Fibroblast of the conjunctiva (primary cell): ENCODE results near the gene PTRHD1.

Experiments
- DNase-seq: peaks from one replicate; pipeline ENCODE4 v3.0.0-alpha.2; 2010; ENCODE audit warnings: low read depth

The PTRHD1 gene

GRCh38 chr2:24830351-24830750, 37.2 kb upstream of the PTRHD1 start:
- peak; percentile 27 for DNase-seq

DNA sequence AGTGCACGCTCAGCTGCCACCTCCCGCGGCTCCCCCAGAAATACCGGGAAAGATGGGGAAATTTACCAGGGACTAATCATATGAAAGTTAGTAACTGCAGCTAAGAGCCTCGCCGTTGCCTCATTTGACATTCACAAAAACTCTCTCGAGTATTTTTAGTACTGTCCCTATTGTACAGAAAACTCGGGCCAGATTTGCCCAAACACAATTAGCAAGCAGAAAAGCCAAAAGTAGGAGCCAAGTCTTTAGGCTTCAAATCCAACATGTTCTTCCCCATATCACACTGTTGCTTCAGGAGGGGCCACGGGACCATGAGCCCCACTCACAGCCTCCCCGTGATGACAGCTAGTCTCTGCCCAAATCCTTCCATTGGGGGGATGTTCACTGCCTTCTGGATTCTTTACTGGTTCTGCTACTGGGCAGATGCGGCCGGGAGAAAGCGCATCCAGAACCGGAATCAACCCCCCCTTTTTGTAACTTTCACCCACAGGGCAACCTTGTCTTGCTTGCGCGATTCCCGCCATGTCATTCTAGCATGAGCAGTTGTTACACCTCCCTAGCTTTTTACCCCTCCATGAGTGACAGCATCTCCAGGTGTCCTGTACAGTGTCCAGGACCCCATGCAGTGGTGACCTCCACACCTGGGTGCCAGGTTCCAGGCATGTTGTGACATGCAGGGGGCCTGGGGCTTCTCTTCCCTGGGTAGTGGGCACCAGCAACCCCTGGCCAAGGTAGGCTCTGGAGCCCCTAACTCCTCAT, 35.2 kb upstream of the PTRHD1 start:
- no peak for DNase-seq

DNA sequence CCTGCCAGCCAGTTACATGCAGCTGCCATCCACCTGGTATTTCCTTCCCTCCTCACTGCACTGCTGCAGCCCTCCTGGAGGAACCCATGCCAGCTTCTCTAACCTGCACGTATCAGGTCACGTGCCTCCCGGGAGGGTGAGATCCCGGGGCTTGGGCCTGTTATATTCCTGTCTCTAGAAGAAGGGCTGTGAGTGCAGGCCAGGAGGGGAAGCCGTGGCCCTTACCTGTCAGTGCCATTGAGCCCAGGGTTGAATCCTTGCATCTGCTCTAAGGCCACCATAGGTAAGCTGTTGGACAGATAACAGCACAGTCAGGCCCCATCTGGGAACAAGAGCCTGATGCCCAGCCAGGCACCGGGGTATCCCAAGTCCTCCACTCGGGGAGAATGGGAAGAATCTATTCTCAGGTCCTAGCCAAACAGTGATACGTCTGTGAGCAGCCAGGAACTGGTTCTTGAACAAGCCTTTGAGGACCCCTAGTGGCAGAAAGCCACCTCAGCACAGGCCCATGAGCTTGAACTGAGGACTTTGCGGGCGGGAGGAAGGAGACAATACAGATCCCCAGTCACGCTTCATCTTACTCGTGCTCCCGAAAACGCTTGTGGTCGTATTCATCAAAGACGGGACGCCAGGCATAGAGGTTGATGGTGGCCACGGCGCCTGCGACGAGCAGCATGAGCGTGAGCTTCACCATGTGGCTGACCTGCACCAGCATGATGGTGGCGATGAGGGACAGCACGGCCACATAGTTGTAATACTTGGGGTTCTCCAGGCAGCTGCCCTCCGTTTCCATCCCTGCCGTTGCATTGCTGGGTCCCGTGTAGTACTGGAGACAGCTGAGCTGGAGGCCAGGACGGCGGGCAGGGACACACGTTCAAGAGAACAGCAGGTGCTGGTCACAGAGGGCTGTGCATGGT, 34.4 kb upstream of the PTRHD1 start:
- peak; percentile 84 for DNase-seq

GRCh38 chr2:24826773-24827145, 33.6 kb upstream of the PTRHD1 start:
- no peak for DNase-seq

DNA sequence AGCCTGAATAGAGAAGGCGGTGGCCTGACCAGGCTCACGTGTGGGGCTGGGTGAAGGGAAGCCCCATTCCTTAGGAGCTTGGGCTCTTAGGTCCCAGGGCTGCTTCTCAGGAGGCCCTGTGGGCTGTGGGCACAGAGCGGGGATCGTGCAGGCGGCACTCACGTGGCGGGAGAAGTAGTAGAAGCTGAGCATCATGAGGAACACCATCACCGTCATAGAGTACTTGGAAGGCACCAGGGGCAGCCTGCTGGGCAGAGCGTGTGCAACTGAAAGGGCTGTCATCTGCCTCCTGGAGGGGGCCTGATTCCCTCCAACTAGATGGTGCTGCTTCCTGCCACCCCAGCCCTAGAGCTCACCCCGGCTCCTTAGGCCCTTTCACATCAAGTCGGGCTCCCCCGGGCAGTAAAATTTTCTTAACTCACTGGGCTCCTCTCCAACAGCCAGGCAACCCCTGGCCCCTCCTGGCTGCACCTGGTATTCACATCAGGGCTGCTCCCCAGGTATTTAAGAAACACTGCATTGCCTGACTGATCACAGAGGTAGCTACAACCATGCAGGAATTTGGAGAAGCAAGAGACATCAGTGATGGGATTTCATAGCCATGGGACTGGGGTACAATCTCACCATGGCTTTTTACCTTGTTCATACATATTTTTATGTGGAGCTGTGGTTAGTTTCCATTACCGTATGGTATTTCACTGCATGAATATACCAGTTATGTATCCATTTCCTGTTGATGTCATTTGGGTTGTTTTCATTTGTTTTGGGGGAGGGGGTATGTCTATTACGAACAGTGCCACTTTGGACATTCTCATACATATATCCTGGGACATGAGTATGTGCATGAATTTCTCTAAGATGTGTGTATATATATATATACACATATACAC, 32.9 kb upstream of the PTRHD1 start:
- DNase-seq: no peak

GRCh38 chr2:24824966-24825882, 32.0 kb upstream of the PTRHD1 start:
- no peak for DNase-seq

- no peak for DNase-seq
These were observed 30.9 kb upstream of the PTRHD1 start for GRCh38 chr2:24824071-24824588.

DNA sequence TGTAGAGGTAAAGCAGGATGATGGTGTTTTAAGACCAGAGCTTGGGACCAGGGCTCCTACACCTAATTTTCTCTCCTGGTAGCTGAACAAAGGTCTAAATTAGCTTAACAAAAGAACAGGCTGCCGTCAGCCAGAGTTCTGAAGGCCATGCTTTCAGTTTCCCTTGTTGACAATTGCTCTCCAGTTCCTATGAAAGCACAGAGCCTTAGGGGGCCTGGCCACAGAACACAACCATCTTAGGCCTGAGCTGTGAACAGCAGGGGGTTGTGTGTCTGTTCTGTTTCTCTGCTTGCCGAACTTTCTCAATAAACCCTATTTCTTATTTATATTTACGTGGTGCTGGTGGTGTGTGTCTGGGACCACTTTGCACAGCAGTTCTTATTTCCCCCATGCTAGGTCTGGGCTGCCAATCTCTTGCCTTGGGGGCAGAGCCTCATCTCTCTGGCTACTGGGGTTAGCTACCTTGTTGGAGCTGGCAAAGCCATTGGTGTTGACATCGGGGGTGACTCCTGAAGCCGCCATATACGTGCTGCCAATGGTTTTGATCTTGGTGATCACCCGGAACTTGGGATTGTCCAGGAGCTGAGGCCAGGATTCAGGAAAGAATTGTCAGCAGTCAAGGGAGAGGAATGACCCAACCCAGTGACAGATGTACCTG, 29.0 kb upstream of the PTRHD1 start:
- DNase-seq: no peak

DNA sequence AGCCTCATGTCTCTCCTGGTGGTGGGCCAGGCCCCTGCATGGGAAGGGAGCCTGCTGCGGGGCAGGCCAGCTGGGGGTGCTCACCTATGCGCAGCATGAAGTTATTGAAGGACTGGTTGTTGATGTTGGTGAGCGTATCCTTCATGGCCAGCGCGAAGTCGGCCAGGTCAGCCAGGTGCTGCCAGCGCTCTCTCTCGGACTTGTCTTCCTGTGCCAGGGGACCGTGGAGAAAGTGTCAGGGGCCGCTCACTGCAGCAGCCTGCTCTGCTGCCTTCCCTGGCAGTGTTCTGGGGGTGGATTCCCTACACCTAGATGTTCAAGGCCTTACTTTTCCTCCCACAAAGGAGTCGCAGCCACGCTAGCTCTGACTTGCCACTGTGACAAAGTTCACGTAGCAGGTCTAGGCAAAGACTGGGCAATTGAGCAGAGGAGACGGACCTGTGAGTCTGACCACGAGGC, 28.3 kb upstream of the PTRHD1 start:
- no peak for DNase-seq

DNA sequence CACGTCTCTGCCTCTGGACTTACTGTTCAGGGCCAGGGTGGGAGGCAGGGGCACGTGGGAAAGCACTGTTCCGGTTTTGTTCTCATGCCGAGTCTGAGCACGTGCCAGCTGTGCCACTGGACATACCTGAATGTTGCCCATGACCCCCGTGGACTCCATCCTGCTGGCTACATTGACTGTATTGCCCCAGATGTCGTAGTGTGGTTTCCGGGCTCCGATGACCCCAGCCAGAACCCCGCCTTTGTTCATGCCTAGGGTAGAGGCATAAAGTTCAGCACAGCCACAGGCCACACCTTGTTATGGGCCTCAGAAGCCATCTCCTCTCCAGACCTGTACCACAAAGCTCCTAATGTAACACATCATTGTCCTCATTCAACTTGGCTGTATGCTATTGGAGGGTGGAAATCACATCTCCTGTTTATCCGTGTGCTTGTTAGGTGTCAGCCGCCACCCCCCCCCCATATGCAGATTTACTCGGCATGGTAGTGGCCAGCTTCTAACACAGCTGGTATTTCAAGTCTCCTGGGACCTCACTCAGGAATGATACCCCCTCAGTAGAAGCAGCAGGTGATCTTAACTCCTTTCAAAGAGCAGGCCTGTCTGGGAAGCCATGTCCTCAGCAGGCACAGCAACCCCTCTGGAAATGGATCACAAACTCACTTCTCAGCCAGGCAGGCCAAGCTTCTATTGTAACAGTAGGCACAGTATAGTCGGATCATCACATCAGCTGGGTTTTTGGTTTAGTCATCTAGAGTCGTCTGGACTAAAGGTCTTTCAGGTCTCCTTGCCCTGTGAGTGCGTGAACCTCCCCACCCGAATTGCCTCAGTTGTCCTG, 27.6 kb upstream of the PTRHD1 start:
- DNase-seq: no peak

DNA sequence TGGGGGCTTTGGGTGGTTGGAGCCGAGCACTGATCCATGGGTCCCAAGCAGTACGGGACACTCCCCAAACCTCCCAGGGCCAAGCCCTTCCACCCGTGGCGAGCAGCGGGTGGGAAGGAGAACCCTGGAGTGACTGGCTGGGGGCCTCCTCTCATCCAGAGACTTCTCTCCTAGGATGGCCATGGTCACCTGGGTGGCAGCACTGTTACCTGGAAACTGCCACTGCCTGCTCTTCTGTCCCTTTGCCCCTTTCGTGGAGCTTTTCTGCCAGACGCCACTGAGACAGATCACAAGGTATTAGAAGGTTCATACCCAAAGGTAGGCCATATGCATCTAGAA, 27.0 kb upstream of the PTRHD1 start:
- DNase-seq: no peak

GRCh38 chr2:24819442-24820174, 26.4 kb upstream of the PTRHD1 start:
- no peak for DNase-seq

DNA sequence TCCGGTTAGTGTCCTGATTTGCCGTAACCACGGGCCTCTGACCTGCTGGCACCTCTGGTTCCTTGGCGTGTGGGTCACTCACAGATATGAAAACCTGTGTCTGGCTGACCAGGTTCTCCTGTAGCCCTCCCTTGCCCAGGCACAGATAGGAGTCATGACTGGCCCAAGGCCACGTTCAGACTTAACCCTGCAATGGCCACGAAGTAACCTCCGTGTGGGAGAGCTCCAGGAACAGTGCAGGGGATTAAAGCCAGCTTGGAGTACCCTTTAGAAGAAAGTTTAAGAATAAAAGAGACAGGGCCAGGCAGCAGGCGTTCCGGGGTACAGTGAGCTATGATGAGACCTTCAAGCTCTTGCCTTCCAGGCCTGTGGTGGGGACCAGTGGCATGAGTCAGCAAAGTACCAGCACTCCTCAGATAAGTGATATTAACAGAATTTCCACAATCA, 25.6 kb upstream of the PTRHD1 start:
- no peak for DNase-seq

DNA sequence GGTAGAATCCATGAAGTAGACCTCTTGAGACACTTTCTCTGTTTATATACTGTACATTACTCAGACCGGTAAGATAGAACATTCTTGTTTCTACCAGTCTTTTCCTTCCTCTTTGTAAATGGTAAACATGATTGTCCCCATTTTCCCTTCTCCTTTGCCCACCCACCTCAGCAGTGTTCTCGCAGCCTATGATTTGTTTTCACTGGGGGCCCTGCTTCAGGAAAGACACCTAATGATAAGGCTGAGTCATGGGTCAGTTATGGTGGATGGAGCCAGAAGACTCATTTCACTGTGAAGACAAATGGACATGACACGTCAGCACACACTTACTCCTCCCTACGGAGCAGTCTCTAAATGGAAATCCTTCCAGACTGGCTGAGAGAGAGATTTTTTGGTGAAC, 23.7 kb upstream of the PTRHD1 start:
- DNase-seq: peak; percentile 30

GRCh38 chr2:24816404-24816803, 23.2 kb upstream of the PTRHD1 start:
- DNase-seq: no peak

- DNase-seq: no peak
These were observed 22.0 kb upstream of the PTRHD1 start for GRCh38 chr2:24815171-24815570.

GRCh38 chr2:24814516-24814915, 21.3 kb upstream of the PTRHD1 start:
- DNase-seq: no peak

- DNase-seq: no peak
These were observed 20.5 kb upstream of the PTRHD1 start for GRCh38 chr2:24813691-24814137.
